Measurements from ENCODE around the gene BIVM.

BIVM gene

DNA sequence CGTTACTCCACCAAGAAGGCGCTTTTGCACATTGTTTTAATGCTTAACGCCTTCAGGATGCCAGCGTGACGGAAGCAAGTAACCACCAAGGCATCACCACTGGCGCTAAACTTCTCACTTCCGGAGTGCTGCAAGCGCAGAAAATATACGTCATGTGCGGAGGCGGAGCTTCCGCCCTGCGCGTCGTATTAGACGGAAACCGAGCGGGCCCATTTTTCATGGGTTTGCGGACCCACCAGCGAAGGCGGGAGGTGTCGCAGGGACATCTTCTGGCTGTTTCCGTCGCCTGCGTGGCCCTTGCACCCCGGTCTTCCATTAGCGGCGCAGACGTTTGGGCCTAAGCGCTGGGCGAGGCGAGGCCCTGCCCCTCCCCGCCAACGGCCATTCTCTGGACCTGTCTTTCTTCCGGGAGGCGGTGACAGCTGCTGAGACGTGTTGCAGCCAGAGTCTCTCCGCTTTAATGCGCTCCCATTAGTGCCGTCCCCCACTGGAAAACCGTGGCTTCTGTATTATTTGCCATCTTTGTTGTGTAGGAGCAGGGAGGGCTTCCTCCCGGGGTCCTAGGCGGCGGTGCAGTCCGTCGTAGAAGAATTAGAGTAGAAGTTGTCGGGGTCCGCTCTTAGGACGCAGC is 46.8 kb downstream of the BIVM start, which contains the start of gene ERCC5:
Gene ERCC5, plus strand, starts transcription at position 403 of the 631 bp plus-strand sequence. CDS start 235 bp downstream, outside the sequence.
- DNase-seq, result peak; percentile 94

DNA sequence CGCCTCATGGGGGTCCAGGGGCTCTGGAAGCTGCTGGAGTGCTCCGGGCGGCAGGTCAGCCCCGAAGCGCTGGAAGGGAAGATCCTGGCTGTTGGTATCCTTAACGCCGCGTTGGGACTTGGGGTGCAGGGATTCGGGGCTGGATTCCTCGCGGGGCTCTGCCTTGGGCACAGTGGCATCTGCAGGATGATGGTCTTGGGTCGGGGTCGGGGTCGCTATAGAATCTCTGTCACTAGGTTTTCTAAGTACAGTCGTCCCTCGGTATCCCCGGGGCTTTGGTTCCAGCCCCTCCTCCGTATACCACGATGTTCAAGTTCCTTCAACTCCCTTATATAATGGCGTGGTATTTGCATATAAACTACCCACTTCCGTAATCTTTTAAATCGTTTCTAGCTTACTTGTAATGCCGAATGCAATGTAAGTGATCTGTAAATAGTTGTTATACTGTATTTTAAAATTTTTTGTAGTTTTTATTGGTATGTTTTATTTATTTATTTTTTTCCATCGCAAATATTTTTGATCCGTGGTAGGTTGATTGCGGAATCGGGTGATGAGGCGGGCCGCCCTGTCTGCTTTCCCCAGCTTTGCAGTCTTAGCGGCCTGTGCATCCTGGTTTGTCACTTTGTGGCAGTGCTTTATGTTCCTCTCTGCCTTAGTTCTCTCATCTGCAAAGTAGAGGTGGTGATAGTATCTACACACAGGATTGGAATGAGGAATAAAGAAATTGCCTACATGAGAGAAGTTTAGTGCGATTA is 47.5 kb downstream of the BIVM start:
- DNase-seq, result peak; percentile 46

DNA sequence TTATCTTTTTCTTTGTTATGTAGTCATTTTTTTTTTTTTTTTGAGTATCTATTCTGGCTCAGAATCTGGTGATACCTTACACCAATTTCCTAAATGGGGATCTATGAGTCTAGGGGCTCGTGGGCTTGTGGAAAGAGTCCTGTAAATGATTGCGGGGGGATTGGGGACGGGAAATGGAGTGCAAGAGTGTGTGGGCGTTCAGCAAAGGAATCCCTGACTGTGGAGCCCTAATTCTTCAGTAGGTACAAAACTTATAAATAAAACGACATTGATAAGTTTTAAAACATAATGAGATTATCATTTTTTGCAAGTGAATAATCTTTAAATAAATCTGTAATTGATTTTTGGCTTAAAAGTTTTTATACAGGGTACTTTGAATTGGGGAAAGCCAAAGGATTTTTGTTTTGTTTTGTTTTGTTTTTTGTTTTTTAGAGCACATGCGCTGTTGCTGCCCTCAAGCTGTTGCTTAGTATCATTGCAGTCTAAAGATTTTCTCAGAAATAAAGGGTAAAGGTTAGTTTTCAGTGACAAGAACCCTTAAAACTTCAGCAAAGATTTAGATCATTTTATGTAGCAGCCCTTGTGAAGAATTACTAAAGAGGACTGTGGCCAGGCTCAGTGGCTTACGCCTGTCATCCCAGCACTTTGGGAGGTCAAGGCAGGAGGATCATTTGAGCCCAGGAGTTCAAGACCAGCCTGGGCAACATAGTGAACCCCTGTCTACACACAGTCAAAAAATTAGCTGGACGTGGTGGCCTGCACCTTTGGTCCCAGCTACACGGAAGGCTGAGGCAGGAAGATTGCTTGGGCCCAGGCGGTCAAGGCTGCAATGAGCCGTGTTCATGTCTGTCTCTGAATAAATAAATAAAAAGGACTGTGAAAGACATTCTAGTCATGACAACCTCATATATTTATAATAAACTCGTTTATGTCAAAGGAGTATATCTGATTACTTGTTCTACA is 48.6 kb downstream of the BIVM start:
- no peak for DNase-seq

- no peak for DNase-seq
Measured at GRCh38 chr13:102848956-102849355, 50.0 kb downstream of the BIVM start.

- no peak for DNase-seq
Measured at GRCh38 chr13:102852556-102852955, 53.6 kb downstream of the BIVM start.

DNA sequence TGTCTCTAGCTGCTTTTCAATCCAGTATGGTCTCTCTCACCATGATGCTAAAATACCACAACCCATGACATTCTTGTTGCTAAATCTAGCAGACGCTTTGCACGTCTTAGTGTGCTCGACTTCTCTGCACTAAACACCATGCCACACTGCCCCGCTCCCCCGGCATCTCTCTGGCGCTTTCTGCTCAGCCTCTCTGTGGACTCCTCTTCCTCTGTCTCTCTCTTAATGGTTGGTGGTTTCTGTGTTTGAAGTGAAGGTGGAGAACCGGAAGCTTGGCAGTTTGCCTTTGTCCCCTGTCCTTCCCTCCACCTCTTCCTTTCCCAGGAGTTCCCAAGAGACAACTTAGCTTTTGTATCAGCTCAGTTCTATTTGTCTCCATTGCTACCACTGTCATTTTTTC is 55.8 kb downstream of the BIVM start:
- no peak for DNase-seq

DNA sequence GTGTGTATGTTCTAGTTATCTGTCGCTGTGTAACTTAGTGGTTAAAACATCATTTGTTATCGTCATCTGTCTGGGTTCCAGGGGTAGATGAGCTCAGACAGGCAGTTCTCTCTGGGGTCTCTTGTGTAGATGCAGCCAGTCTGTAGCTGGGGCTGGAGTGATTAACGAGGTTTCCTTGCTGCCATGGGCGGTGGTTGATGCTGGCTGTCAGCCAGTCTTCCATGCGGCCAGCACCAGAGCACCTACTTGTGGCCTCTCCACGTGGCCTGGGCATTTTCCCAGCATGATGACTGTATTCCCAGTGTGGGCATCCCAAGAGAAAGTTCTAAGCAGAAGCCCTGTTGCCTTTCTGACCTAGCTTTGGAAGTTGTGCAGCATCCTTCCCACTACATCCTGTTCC is 57.6 kb downstream of the BIVM start:
- no peak for DNase-seq

- no peak for DNase-seq
Measured at GRCh38 chr13:102862624-102863210, 63.8 kb downstream of the BIVM start.

DNA sequence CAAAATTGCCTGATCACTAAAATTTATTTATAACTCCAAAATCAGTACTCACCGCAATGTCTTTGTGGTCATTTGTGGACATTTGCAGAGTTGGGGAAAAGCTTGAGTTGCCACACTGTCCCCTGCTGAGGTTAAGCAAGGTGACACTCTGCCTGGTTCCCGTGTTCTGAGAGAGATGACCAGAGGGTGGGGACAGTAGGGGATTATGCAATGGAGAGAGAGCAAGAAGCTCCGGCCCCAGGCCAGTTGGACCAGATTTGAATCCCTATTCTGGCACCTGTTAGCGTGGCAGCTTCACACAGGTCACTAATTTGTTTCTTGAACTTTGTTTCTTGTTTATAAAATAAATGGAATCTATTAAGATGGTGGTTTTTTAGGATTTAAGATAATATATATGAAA is 64.7 kb downstream of the BIVM start:
- no peak for DNase-seq

GRCh38 chr13:102868366-102868936 is 69.5 kb downstream of the BIVM start:
- DNase-seq, result no peak

DNA sequence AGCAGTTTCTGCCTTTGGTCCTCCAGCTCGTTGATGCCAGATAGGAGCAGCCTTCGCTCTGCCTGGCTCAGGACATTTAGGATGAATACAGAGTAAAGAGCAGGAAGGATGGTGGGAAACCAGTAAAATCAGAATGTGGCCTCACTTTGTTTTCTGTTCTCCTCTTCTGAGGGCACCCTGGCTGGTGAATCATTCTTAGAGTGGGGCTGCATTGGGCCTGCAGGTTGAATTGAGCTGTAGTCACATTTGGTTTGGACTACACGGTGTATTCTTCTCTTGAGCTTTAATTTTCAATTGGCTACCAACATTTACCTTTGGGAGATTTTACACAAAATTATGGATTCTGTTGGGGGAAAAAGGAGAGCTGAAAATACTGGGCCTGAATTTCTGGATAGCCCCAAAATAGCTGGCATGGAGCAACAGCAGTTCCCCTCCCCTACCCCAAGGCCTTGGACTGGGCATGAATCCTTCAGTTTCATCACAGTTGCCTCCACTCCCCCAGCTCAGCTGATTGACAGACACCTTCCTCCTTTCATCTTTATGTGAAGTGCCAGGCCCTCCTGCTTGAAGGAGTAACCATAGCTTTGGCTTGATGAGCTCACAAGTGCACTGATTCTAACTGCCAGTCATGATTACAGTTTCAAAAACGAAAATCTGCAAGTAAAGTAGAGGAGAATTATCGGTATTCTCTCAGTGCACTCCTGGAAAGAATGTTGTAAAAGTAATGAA is 71.2 kb downstream of the BIVM start:
- DNase-seq, result no peak

- DNase-seq, result peak; percentile 29
Measured at GRCh38 chr13:102870677-102871415, 71.9 kb downstream of the BIVM start.

DNA sequence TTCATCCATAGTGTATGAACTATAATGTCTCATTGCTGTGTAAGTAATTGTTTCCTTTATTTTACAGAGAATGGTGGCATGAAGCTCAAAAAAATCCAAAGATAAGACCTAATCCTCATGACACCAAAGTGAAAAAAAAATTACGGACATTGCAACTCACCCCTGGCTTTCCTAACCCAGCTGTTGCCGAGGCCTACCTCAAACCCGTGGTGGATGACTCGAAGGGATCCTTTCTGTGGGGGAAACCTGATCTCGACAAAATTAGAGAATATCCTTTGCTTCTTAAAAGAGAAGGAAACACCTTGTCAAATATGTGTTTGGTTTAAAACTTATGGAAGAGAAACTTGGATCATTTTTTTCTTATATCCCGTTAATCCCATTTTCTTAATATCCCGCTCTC is 73.2 kb downstream of the BIVM start:
- DNase-seq, result no peak

DNA sequence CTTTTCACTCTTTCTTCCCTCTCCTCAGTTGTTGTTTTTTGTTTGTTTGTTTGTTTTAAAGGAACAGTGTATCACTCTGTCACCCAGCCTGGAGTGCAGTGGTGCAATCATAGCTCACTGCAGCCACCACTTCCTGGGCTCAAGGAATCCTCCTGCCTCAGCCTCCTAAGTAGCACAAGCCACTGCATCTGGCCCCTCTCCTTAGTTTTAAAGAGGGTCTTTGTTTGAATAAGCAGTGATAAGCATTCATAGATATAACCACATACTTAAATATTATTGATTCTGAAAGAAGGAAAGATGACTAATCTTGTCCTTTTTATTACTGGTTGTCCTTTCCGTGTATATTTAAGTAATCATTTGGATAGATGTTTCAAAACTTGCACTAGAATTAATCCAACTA is 73.6 kb downstream of the BIVM start:
- no peak for DNase-seq

DNA sequence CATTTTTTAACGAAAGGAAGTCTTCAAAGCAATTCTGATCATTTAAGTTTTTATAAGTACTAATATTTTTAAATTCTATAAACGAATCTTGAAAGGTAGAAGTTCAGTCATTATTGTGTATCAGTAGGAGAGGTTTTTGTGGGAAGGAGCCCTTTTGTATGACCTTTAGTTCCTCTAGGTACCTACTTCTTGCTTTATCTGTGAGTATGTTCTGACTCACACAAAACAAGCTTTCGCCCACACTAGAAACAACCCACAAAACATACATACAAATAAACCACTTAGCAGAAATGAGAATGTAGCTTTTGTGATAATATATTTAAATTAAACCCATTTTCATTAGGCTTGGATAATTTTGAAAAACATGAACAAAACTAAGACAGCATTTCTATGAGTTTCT is 74.7 kb downstream of the BIVM start:
- no peak for DNase-seq

GRCh38 chr13:102875256-102875655 is 76.3 kb downstream of the BIVM start:
- no peak for DNase-seq

DNA sequence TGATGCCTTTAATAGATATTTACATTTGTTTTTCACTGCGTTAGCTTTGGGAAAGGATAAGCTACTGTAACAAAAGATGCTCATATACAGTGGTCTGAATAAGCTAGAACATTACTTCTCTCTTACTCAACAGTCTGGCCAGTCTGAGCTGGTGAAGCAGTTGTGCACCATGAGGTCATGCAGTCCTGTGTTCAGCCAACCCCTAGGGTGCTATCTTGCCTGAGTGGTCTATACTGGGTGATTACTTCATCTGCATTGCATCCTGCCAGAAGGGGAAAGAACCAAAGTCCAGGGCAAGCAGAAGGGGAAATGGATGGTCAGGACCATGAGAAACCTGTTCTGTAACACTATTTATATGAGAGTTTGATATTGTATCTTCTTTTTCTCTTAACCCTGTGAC is 78.4 kb downstream of the BIVM start:
- DNase-seq, result no peak

- no peak for DNase-seq
Measured at GRCh38 chr13:102878481-102878880, 79.6 kb downstream of the BIVM start.

DNA sequence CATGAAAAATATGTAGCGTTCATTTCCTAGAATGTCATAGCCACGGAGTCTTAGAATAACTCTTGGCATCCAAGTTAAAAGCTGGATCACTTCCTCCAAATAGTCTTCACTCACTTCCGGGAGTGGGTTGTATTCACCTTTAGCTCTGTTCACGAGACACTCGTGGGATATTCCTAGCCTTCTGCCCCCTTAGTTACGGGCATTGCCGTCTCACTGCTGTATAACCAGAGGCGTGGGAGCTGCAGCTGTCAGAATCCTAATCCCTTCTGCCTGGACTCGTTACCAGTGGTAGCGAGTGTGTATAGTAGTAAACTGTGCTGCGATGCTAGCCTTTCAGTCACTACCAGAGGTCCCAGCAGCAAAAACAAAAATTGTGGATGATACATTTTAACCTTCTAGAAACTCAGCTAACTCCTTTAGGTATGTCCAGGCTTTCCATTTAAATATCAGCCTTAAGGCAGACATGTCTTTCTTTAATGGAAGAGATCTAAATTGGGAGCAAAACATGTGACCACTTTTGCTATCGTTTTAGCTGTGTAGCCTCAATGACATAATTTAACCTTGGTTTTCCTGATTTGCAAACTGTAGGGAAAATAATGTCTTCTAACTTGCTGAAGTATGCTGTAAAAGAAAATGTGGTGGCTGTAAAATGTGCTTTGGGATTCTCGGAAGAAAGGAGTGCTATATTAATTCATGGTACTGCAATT is 81.0 kb downstream of the BIVM start:
- DNase-seq, result no peak
